Measurements from ENCODE around the gene TMEM231. TPM values are rescaled to one million over a fixed set of nuclear protein-coding genes. Genes with fewer than 3 reads are reported as not detected.

TMEM231 gene, protein sequence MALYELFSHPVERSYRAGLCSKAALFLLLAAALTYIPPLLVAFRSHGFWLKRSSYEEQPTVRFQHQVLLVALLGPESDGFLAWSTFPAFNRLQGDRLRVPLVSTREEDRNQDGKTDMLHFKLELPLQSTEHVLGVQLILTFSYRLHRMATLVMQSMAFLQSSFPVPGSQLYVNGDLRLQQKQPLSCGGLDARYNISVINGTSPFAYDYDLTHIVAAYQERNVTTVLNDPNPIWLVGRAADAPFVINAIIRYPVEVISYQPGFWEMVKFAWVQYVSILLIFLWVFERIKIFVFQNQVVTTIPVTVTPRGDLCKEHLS
- 7.8 to 10.1 TPM (median 9.5 TPM) in 5 replicates for total RNA-seq (2022; extraction: Qiagen RNA extraction)

DNA sequence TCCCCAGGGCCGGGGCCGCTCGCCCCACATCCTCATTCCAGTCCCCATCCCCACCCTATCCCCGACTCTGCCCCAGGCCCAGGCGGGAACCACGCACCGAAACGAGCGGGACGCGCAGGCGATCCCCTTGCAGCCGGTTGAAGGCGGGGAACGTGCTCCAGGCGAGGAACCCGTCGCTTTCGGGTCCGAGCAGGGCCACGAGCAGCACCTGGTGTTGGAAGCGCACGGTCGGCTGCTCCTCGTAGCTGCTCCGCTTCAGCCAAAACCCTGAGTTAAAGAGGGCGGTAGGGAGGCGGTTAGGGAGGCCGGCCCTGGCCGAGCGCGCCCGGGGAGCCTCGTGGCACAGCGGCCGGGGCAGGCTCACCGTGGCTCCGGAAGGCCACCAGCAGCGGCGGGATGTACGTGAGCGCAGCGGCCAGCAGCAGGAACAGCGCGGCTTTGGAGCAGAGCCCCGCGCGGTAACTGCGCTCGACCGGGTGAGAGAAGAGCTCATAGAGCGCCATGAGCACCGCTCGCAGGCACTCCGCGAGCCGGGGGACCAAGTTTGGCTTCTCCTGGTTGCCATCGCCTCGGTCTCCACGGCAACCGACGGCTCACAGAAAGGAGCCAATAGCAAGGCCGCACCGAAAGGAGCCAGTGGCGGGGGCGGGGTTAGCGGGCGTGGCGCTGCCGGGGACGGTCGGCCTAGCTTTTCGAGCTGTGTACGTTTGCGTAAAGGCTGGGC is at the start of gene TMEM231:
TMEM231 (minus strand) TSS at position 546 of the 724 bp plus-strand sequence; CDS start at position 503, 43 bp downstream.

DNA sequence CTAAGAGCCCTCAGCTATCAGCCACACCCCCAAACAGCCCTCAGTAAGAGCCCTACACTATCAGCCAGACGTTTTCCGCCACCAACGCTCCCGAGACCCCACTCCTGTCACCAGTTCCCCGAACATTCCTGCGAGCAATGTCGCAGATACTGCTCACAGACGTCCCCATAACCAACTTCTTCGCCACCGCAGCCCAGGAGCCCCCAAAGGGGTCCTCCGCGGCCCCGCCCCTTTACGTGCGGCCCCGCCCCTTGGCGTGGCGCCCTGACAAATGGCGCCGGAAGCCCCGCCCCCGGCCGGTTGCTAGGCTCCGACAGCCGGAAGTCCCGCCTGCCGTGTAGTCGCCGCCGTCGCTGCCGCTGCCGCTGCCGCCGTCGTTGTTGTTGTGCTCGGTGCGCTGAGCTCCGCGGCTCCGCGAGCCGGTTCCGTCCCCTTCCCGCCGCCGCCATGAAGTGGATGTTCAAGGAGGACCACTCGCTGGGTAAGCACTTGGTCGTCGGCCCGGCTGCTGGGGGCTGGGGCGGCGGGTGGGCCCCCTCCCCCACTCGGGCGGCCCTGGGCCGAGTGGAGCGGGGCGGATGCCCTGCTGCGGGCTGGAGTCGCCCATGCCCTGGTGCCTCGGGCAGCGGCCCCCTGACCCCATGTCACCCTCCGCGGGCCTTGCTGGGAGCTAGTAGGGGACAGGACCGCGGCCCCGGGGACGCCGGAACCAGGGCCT is 10.1 kb upstream of the TMEM231 start, which contains the start of gene GABARAPL2:
GABARAPL2 (plus strand) TSS at position 340 of the 718 bp plus-strand sequence; CDS start at position 448, 108 bp downstream.

DNA sequence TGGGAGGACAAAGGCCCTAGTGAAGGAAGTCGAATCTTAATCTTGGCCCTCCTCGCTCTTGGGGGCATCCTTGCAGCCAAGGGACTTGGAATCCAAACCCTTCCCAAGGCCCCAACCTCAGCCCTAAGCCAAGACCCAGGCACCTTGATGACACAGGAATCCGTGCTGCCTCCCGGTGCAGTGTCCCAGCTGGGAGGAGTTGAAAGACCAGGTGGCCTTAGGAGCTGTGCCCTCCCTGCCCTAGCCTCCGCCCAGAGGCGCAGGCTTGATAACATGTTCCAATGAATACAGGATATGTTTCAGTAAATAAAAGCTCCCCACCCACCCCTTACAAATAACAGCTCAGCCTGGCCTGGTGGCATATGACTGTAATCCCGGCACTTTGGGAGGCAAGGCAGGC is 20.2 kb downstream of the TMEM231 start, which contains the start of gene CHST5:
CHST5 (minus strand) TSS at position 208 of the 400 bp plus-strand sequence. CDS start 5,724 bp downstream, outside the sequence.

DNA sequence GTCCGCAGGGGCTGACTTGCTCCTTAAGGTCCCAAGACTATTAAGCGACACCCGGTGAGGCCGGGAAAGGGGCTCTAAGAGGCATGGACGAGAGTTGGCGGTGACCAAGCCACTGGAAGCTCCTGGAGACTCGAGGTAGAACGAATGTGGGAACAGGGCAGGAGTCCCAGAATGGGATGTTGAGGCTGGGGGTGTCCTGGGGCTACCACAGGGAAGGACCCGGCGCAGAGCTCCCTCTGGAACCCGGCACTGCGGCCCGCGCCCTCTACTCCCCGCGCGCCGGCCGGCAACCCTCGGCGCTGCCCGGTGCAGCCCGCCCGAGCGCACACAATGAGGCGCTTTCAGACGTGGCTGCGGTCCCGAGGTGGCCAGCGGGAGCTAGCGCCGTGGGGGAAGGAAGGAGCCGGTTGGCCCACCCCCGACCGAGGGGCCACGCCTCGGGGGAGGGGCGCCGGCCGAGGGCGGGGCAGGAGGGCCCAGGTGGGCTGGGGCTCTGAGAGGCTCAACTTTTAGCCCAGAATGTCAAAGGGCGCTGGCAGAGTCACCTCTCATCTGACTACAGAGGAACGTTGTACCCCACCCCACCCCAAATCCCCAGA is 60.9 kb downstream of the TMEM231 start, which contains the start of gene CHST6:
CHST6 (minus strand) TSS at position 366 of the 599 bp plus-strand sequence. CDS start 15,613 bp downstream, outside the sequence.

Other genes starting within 250 kb of the TMEM231 start
- 60.3 to 81.4 TPM (median 60.9 TPM) in 5 replicates for gene CFDP1, start 122.7 kb downstream of the TMEM231 start, total RNA-seq (2022; extraction: Qiagen RNA extraction)
- 12.1 to 16.8 TPM (median 15.6 TPM) in 5 replicates for gene TMEM170A, start 91.6 kb downstream of the TMEM231 start, total RNA-seq (2022; extraction: Qiagen RNA extraction)
- gene CHST6, start 60.8 kb downstream of the TMEM231 start, total RNA-seq (2022; extraction: Qiagen RNA extraction), result 0.14 to 0.20 TPM (median 0.16 TPM) in 5 replicates
- 0.06 to 0.29 TPM (median 0.12 TPM) in 4 of 5 replicates, not detected in the other for gene CHST5, start 20.1 kb downstream of the TMEM231 start, total RNA-seq (2022; extraction: Qiagen RNA extraction)
- 80.9 to 92.9 TPM (median 89.5 TPM) in 5 replicates for gene GABARAPL2, start 10.1 kb upstream of the TMEM231 start, total RNA-seq (2022; extraction: Qiagen RNA extraction)
- 27.5 to 41.7 TPM (median 37.6 TPM) in 5 replicates for gene ADAT1, start 67.0 kb upstream of the TMEM231 start, total RNA-seq (2022; extraction: Qiagen RNA extraction)
- gene KARS1, start 91.4 kb upstream of the TMEM231 start, total RNA-seq (2022; extraction: Qiagen RNA extraction), result 162 to 170 TPM (median 169 TPM) in 5 replicates
- gene TERF2IP, start 91.5 kb upstream of the TMEM231 start, total RNA-seq (2022; extraction: Qiagen RNA extraction), result 42.8 to 45.9 TPM (median 43.2 TPM) in 5 replicates
- gene CPHXL2, start 120.8 kb upstream of the TMEM231 start, total RNA-seq (2022; extraction: Qiagen RNA extraction), result not detected in 5 replicates
- gene DUXB, start 145.2 kb upstream of the TMEM231 start, total RNA-seq (2022; extraction: Qiagen RNA extraction), result not detected in 5 replicates
- not detected in 5 replicates for gene CPHXL, start 170.2 kb upstream of the TMEM231 start, total RNA-seq (2022; extraction: Qiagen RNA extraction)